ENCODE measurements around the gene ROBO1. TPM values are rescaled to one million over a fixed set of nuclear protein-coding genes. Genes with fewer than 3 reads are reported as not detected.
"Not testable (repeated sequence)": the region's sequence is repeated elsewhere in the genome, so short reads cannot be mapped to it uniquely, and the experiment has no call there.

ROBO1 gene
- total RNA-seq, 1 donor from 2014 or later = 250 TPM

GRCh38 chr3:78893161-78893560 lies 874.6 kb downstream of the ROBO1 start:
- Mint-ChIP-seq H3K4me3 (ENCODE audit: unreplicated experiment) (no peak overlapping the region), H3K27ac (ENCODE audit: unreplicated experiment) (peak overlapping the region; percentile 5), H3K36me3 (ENCODE audit: low read depth, unreplicated experiment) (no peaks in the 10 kb centered on the region), H3K27me3 (ENCODE audit: unreplicated experiment) (peaks cover 2% of the 10 kb centered on the region), H3K4me1 (ENCODE audit: unreplicated experiment) (peaks cover 8% of the 10 kb centered on the region), H3K9me3 (ENCODE audit: unreplicated experiment) (no peaks in the 10 kb centered on the region)
- DNase-seq (ENCODE audit: low spot score) = no peak
- no peak for TF ChIP-seq CTCF (IDR thresholded peaks at IDR 0.05; ENCODE audit: unreplicated experiment)

- Mint-ChIP-seq H3K27ac (ENCODE audit: unreplicated experiment) (no peak overlapping the region), H3K36me3 (ENCODE audit: low read depth, unreplicated experiment) (no peaks in the 10 kb centered on the region), H3K4me1 (ENCODE audit: unreplicated experiment) (no peaks in the 10 kb centered on the region), H3K9me3 (ENCODE audit: unreplicated experiment) (no peaks in the 10 kb centered on the region), H3K27me3 (ENCODE audit: unreplicated experiment) (peaks cover 2% of the 10 kb centered on the region), H3K4me3 (ENCODE audit: unreplicated experiment) (no peak overlapping the region)
- TF ChIP-seq CTCF (IDR thresholded peaks at IDR 0.05; ENCODE audit: unreplicated experiment) = no peak
- no peak for DNase-seq (ENCODE audit: low spot score)
These were observed 878.5 kb downstream of the ROBO1 start for GRCh38 chr3:78889348-78889747.

GRCh38 chr3:78888635-78889034 lies 879.2 kb downstream of the ROBO1 start:
- H3K27me3 Mint-ChIP-seq (ENCODE audit: unreplicated experiment) = peaks cover 2% of the 10 kb centered on the region
- no peaks in the 10 kb centered on the region for H3K4me1 Mint-ChIP-seq (ENCODE audit: unreplicated experiment)
- no peak overlapping the region for H3K27ac Mint-ChIP-seq (ENCODE audit: unreplicated experiment)
- no peaks in the 10 kb centered on the region for H3K36me3 Mint-ChIP-seq (ENCODE audit: low read depth, unreplicated experiment)
- H3K4me3 Mint-ChIP-seq (ENCODE audit: unreplicated experiment) = no peak overlapping the region
- no peak for TF ChIP-seq CTCF (IDR thresholded peaks at IDR 0.05; ENCODE audit: unreplicated experiment)
- no peaks in the 10 kb centered on the region for H3K9me3 Mint-ChIP-seq (ENCODE audit: unreplicated experiment)
- no peak for DNase-seq (ENCODE audit: low spot score)

GRCh38 chr3:78887547-78888011 lies 880.2 kb downstream of the ROBO1 start:
- no peak for DNase-seq (ENCODE audit: low spot score)
- H3K9me3 Mint-ChIP-seq (ENCODE audit: unreplicated experiment) = no peaks in the 10 kb centered on the region

GRCh38 chr3:78887029-78887428 lies 880.8 kb downstream of the ROBO1 start:
- DNase-seq (ENCODE audit: low spot score) = no peak
- H3K4me3 Mint-ChIP-seq (ENCODE audit: unreplicated experiment) = no peak overlapping the region
- H3K9me3 Mint-ChIP-seq (ENCODE audit: unreplicated experiment) = no peaks in the 10 kb centered on the region
- no peaks in the 10 kb centered on the region for H3K4me1 Mint-ChIP-seq (ENCODE audit: unreplicated experiment)
- H3K36me3 Mint-ChIP-seq (ENCODE audit: low read depth, unreplicated experiment) = no peaks in the 10 kb centered on the region
- H3K27me3 Mint-ChIP-seq (ENCODE audit: unreplicated experiment) = no peaks in the 10 kb centered on the region
- H3K27ac Mint-ChIP-seq (ENCODE audit: unreplicated experiment) = no peak overlapping the region
- no peak for TF ChIP-seq CTCF (IDR thresholded peaks at IDR 0.05; ENCODE audit: unreplicated experiment)

More at GRCh38 chr3:78887547-78888011, 880.2 kb downstream of the ROBO1 start:
- Mint-ChIP-seq H3K4me1 (ENCODE audit: unreplicated experiment) (no peaks in the 10 kb centered on the region), H3K27ac (ENCODE audit: unreplicated experiment) (no peak overlapping the region), H3K36me3 (ENCODE audit: low read depth, unreplicated experiment) (no peaks in the 10 kb centered on the region), H3K4me3 (ENCODE audit: unreplicated experiment) (no peak overlapping the region), H3K27me3 (ENCODE audit: unreplicated experiment) (no peaks in the 10 kb centered on the region)
- no peak for TF ChIP-seq CTCF (IDR thresholded peaks at IDR 0.05; ENCODE audit: unreplicated experiment)

GRCh38 chr3:78884567-78884966 lies 883.2 kb downstream of the ROBO1 start:
- DNase-seq (ENCODE audit: low spot score); H3K4me1 Mint-ChIP-seq (ENCODE audit: unreplicated experiment); H3K36me3 Mint-ChIP-seq (ENCODE audit: low read depth, unreplicated experiment); H3K27ac Mint-ChIP-seq (ENCODE audit: unreplicated experiment); H3K4me3 Mint-ChIP-seq (ENCODE audit: unreplicated experiment); H3K27me3 Mint-ChIP-seq (ENCODE audit: unreplicated experiment); H3K9me3 Mint-ChIP-seq (ENCODE audit: unreplicated experiment): not testable (repeated sequence)

Data from endothelial cell (in vitro differentiated cells).